KG1 (cell line): ENCODE data around the gene ENPP4.
A peak's percentile ranks its signal among the peaks of the same experiment; 100 is the strongest.
"Not testable (repeated sequence)": the region's sequence is repeated elsewhere in the genome, so short reads cannot be mapped to it uniquely, and the experiment has no call there.

Experiments used
- DNase-seq: peaks from one replicate; lab custom pipeline; 2025; lab: John Stamatoyannopoulos, UW

ENPP4 gene

GRCh38 chr6:46129629-46130511, at the start of gene ENPP4:
TSS of gene ENPP4 (plus strand) at chr6:46129989. CDS start at chr6:46139584, 9,595 bp downstream.
- DNase-seq, result peak; percentile 97

- no peak for DNase-seq
Observed at GRCh38 chr6:46080111-46080510, 49.7 kb upstream of the ENPP4 start.

GRCh38 chr6:46085688-46086087, 44.1 kb upstream of the ENPP4 start:
- not testable (repeated sequence) for DNase-seq

- DNase-seq, result peak; percentile 4
Observed at GRCh38 chr6:46090115-46091079, 39.4 kb upstream of the ENPP4 start.

- DNase-seq, result no peak
Observed at GRCh38 chr6:46091080-46091478, 38.7 kb upstream of the ENPP4 start.

GRCh38 chr6:46095251-46095650, 34.5 kb upstream of the ENPP4 start:
- DNase-seq, result no peak

- no peak for DNase-seq
Observed at GRCh38 chr6:46097366-46097765, 32.4 kb upstream of the ENPP4 start.

GRCh38 chr6:46098678-46099077, 31.1 kb upstream of the ENPP4 start:
- DNase-seq, result no peak

GRCh38 chr6:46099952-46100351, 29.8 kb upstream of the ENPP4 start:
- no peak for DNase-seq

- no peak for DNase-seq
Observed at GRCh38 chr6:46102123-46102522, 27.7 kb upstream of the ENPP4 start.

- no peak for DNase-seq
Observed at GRCh38 chr6:46103441-46104115, 26.2 kb upstream of the ENPP4 start.

GRCh38 chr6:46104209-46104608, 25.6 kb upstream of the ENPP4 start:
- DNase-seq, result no peak

GRCh38 chr6:46105568-46105967, 24.2 kb upstream of the ENPP4 start:
- no peak for DNase-seq

GRCh38 chr6:46113370-46113769, 16.4 kb upstream of the ENPP4 start:
- DNase-seq, result no peak

- DNase-seq, result no peak
Observed at GRCh38 chr6:46115634-46116033, 14.2 kb upstream of the ENPP4 start.

GRCh38 chr6:46116289-46116688, 13.5 kb upstream of the ENPP4 start:
- DNase-seq, result no peak

- no peak for DNase-seq
Observed at GRCh38 chr6:46118157-46118556, 11.6 kb upstream of the ENPP4 start.

GRCh38 chr6:46118836-46119235, 11.0 kb upstream of the ENPP4 start:
- no peak for DNase-seq

- not testable (repeated sequence) for DNase-seq
Observed at GRCh38 chr6:46119679-46120078, 10.1 kb upstream of the ENPP4 start.

- DNase-seq, result no peak
Observed at GRCh38 chr6:46128476-46128875, 1.3 kb upstream of the ENPP4 start.

- peak; percentile 73 for DNase-seq
Observed at GRCh38 chr6:46129291-46129628, 529 bp upstream of the ENPP4 start.

GRCh38 chr6:46130666-46131065, 877 bp downstream of the ENPP4 start:
- DNase-seq, result peak; percentile 2
